Endothelial cell of umbilical vein (primary cell): ENCODE measurements around the gene OVOL3. TPM values are rescaled to one million over a fixed set of nuclear protein-coding genes. Genes with fewer than 3 reads are reported as not detected.

ENCODE experiments used
- BruUV-seq: library from RNA; stranded (reverse); fragments of 400-500 nt; replicated peaks from 2 replicates; lab custom pipeline; 2021; lab: Mats Ljungman, UMichigan
- CTCF ChIA-PET: fragments of 300-600, 350-600 bp; sonication (Branson Sonifier 250); formaldehyde crosslinking; loops from one replicate; lab custom pipeline; 2021; ENCODE audit warnings: antibody characterized with exemption, inconsistent platforms; lab: Charles Lee
- POLR2A ChIA-PET: fragments of 300-600, 350-600 bp; sonication (Branson Sonifier 250); formaldehyde crosslinking; loops from one replicate; lab custom pipeline; 2021; ENCODE audit warnings: antibody characterized with exemption, inconsistent platforms; lab: Charles Lee
- DNase-seq: peaks from one replicate; pipeline ENCODE4 v3.0.0-alpha.2; 2011; ENCODE audit warnings: low read depth, low spot score
- FAIRE-seq: peaks from 2 replicates; lab custom pipeline; 2011; peaks lifted over from hg19 to GRCh38; lab: Jason Lieb, UNC
- H2AFZ ChIP-seq: 2 replicates; pipeline ENCODE4 v1.6.0; 2012; ENCODE audit warnings: low read depth, low read length, control low read depth, inconsistent platforms
- H3K27ac ChIP-seq: 2 replicates; pipeline ENCODE4 v1.5.1; 2011; ENCODE audit warnings: low read depth, mild to moderate bottlenecking, control low read depth, low read length, moderate library complexity; ENCODE audit not compliant: insufficient read depth
- H3K27me3 ChIP-seq, 2 experiments: 2 replicates each; pipeline versions ENCODE4 v1.6.0 to v1.6.1; 2011; ENCODE audit warnings: low read length in 2 of 2, mixed read lengths in 1 of 2; ENCODE audit not compliant: control insufficient read depth in 2 of 2, insufficient read depth in 2 of 2
- H3K36me3 ChIP-seq, 2 experiments: 2 replicates in 1 of 2; 3 replicates in 1 of 2; pipeline ENCODE4 v1.5.1; 2011; ENCODE audit warnings: low read length in 2 of 2, mild to moderate bottlenecking in 1 of 2, moderate library complexity in 1 of 2; ENCODE audit not compliant: control insufficient read depth in 2 of 2, insufficient read depth in 2 of 2; ENCODE audit errors: extremely low read depth in 1 of 2
- H3K4me1 ChIP-seq: 3 replicates; pipeline ENCODE4 v1.5.1; 2011; ENCODE audit warnings: mild to moderate bottlenecking, low read length; ENCODE audit not compliant: control insufficient read depth, insufficient read depth; ENCODE audit errors: extremely low read depth
- H3K4me2 ChIP-seq: 2 replicates; pipeline ENCODE4 v1.6.1; 2011; ENCODE audit warnings: low read length, control low read depth, mixed read lengths; ENCODE audit not compliant: insufficient read depth
- H3K4me3 ChIP-seq, 3 experiments: fragments of 200-600 bp in 1 of 3; sonication (generic), shearing (Covaris generic) in 1 of 3; replicated peaks in 1 of 3; 2 replicates each; pipeline ENCODE4 v1.5.1; 2011 to 2016; ENCODE audit warnings: control low read depth in 3 of 3, low read length in 3 of 3, mild to moderate bottlenecking in 2 of 3, inconsistent platforms in 1 of 3, low read depth in 1 of 3, moderate library complexity in 1 of 3; ENCODE audit not compliant: insufficient read depth in 1 of 3
- H3K79me2 ChIP-seq: 2 replicates; pipeline ENCODE4 v1.6.0; 2012; ENCODE audit warnings: low read length, inconsistent platforms; ENCODE audit not compliant: control insufficient read depth, insufficient read depth
- H3K9ac ChIP-seq: replicated peaks from 2 replicates; pipeline ENCODE3; 2011; ENCODE audit warnings: low read length, control low read depth; ENCODE audit not compliant: insufficient read depth; ENCODE audit errors: extremely low read depth
- H3K9me1 ChIP-seq: replicated peaks from 3 replicates; pipeline ENCODE4 v1.6.0; 2011; ENCODE audit warnings: mild to moderate bottlenecking, low read length; ENCODE audit not compliant: control insufficient read depth, insufficient read depth; ENCODE audit errors: extremely low read depth
- H3K9me3 ChIP-seq: replicated peaks from 2 replicates; pipeline ENCODE4 v1.5.1; 2012; ENCODE audit warnings: low read length, inconsistent platforms; ENCODE audit not compliant: control insufficient read depth, insufficient read depth
- H4K20me1 ChIP-seq: replicated peaks from 2 replicates; pipeline ENCODE3; 2011; ENCODE audit warnings: mild to moderate bottlenecking, low read length; ENCODE audit not compliant: control insufficient read depth, insufficient read depth; ENCODE audit errors: extremely low read depth
- JUN ChIP-seq: IDR thresholded peaks from 2 replicates; pipeline ENCODE4 v1.6.1; 2011; ENCODE audit warnings: borderline replicate concordance, low read depth; ENCODE audit not compliant: insufficient read length, insufficient read depth
- MAX ChIP-seq: IDR thresholded peaks from 2 replicates; pipeline ENCODE4 v1.6.1; 2011; ENCODE audit not compliant: insufficient read depth, insufficient read length
- MYC ChIP-seq: IDR thresholded peaks from one replicate; pipeline ENCODE4 v1.6.1; 2011; ENCODE audit warnings: mild to moderate bottlenecking, low read depth, low read length
- POLR2A ChIP-seq: IDR thresholded peaks from 2 replicates; pipeline ENCODE4 v1.6.1; 2012; ENCODE audit warnings: low read depth, mild to moderate bottlenecking, control low read depth, low read length
- POLR2AphosphoS5 ChIP-seq: IDR thresholded peaks from 2 replicates; pipeline ENCODE4 v1.6.1; 2012; ENCODE audit warnings: low read depth, mild to moderate bottlenecking, control low read depth, low read length, moderate library complexity; ENCODE audit not compliant: insufficient read depth
- dilution Hi-C: fragments of 300-500 bp; cut with MboI; formaldehyde crosslinking; loops from one replicate; pipeline ENCODE4 v1.15.0; 2019; ENCODE audit warnings: low sequenced_read_pairs; ENCODE audit not compliant: extremely low pct_ligation_motif_present
- intact Hi-C: fragments of 100-400 bp; cut with micrococcal nuclease; formaldehyde crosslinking; loops from one replicate; pipeline ENCODE4 v1.10.0; 2022
- polyA plus RNA-seq, 4 experiments: library from polyadenylated mRNA; depleted of rRNA in 3 of 4; stranded (reverse) in 3 of 4; unstranded in 1 of 4; fragments of >200 nt; gene quantifications; 2 replicates each; pipeline versions ENCODE4 v1.2.1 to v1.2.3, GENCODE V29; 2011 to 2012; ENCODE audit warnings: missing spikeins in 1 of 4
- total RNA-seq: library from RNA; stranded (reverse); gene quantifications from 2 replicates; pipeline ENCODE4 v1.2.3, GENCODE V29; 2021
- TF ChIP-seq, protein P1 (sequence below), 2 donors: IDR thresholded peaks; 1 replicate in 1 of 2; 2 replicates in 1 of 2; pipeline ENCODE4 v1.5.1; 2011; ENCODE audit warnings: low read length in 2 of 2, mild to moderate bottlenecking in 2 of 2, moderate library complexity in 2 of 2, control low read depth in 1 of 2, inconsistent platforms in 1 of 2, low read depth in 1 of 2; ENCODE audit not compliant: insufficient read depth in 1 of 2; ENCODE audit errors: extremely low read depth in 1 of 2

OVOL3 gene
- total and polyA plus RNA-seq, 2 donors (not counting 3 experiments of a cell fraction or from before 2014, with no cell fraction given): not detected

DNA sequence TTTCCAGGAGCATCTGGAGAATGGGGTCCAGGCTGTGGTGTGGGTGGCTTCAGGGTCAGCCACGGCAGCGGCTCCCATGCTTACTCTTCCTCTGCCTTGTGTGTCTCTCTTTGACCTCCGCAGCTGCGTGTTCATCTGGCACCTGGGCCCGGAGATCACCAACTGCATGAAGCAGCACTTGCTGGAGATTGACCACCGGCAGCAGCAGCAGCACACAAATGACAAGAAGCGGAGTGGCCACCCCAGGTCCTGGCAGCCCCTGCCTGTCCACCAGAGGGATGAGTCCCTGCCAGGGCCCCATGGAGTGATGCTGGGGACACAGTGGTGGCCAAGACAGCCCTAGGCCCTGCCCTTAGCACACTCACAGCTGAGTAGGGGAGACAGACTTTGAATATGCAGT, 18.4 kb upstream of the OVOL3 start:
- no peak overlapping the region for H3K4me2 ChIP-seq
- H3K9me1 ChIP-seq: no peaks in the 10 kb centered on the region
- intact Hi-C loops (no loop called here), dilution Hi-C loops (no loop called here)
- H3K27ac ChIP-seq: no peak overlapping the region
- H3K27me3 ChIP-seq: no peaks in the 10 kb centered on the region
- BruUV-seq: no TSS peak
- no peaks in the 10 kb centered on the region for H3K4me1 ChIP-seq
- no peak overlapping the region for H2AFZ ChIP-seq
- FAIRE-seq (no peak), DNase-seq (no peak)
- no peaks in the 10 kb centered on the region for H4K20me1 ChIP-seq
- no peaks in the 10 kb centered on the region for H3K9me3 ChIP-seq
- H3K36me3 ChIP-seq: peaks cover 3 to 5% of the 10 kb centered on the region in 2 experiments
- TF ChIP-seq POLR2A (no peak), MYC (no peak), JUN (no peak), MAX (no peak), POLR2AphosphoS5 (no peak)
- TF ChIP-seq, protein P1, sequence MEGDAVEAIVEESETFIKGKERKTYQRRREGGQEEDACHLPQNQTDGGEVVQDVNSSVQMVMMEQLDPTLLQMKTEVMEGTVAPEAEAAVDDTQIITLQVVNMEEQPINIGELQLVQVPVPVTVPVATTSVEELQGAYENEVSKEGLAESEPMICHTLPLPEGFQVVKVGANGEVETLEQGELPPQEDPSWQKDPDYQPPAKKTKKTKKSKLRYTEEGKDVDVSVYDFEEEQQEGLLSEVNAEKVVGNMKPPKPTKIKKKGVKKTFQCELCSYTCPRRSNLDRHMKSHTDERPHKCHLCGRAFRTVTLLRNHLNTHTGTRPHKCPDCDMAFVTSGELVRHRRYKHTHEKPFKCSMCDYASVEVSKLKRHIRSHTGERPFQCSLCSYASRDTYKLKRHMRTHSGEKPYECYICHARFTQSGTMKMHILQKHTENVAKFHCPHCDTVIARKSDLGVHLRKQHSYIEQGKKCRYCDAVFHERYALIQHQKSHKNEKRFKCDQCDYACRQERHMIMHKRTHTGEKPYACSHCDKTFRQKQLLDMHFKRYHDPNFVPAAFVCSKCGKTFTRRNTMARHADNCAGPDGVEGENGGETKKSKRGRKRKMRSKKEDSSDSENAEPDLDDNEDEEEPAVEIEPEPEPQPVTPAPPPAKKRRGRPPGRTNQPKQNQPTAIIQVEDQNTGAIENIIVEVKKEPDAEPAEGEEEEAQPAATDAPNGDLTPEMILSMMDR (IDR thresholded peaks at IDR 0.05; ENCODE audit: extremely low read depth in 1 of 2, insufficient read depth in 1 of 2, low read depth in 1 of 2, low read length in 2 of 2): no peak
- H3K79me2 ChIP-seq: no peaks in the 10 kb centered on the region
- H3K9ac ChIP-seq: no peak overlapping the region
- POLR2A ChIA-PET: no interaction called here
- CTCF ChIA-PET: interaction anchor here (1.5 kb wide), 1 partner anchor 32 kb away, joined by 4 read pairs; no protein-coding TSS in a partner anchor
- H3K4me3 ChIP-seq: no peak overlapping the region
